GM18511 (cell line): ENCODE data around the gene FRAS1.
"Not testable (repeated sequence)": the region's sequence is repeated elsewhere in the genome, so short reads cannot be mapped to it uniquely, and the experiment has no call there.

ENCODE experiments used
- ATAC-seq: cut with Tn5 transposase; IDR thresholded peaks from one replicate; pipeline ENCODE4 v1.9.1; 2021; ENCODE audit warnings: mild to moderate bottlenecking, moderate library complexity; ENCODE audit not compliant: unreplicated experiment

The FRAS1 gene

DNA sequence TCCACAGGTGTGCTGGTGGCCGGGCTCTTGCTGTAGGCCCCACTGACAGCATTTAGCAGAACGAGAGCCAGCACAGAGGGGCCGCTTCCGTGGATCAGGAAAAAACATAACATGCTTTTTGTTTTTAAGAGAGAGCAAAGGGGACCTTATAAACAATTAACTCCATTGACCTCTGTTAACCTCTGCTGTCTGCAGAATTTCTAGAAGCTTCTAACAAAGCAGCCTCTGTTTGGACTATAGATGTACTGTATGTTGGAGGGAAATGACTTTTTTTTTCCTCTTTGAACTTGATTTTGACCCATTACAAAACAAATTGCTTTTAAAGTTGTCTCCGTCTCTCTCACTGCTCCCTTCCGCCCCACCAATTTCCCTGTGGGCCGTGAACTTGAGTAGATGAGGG lies 210.7 kb downstream of the FRAS1 start:
- no peak for ATAC-seq

DNA sequence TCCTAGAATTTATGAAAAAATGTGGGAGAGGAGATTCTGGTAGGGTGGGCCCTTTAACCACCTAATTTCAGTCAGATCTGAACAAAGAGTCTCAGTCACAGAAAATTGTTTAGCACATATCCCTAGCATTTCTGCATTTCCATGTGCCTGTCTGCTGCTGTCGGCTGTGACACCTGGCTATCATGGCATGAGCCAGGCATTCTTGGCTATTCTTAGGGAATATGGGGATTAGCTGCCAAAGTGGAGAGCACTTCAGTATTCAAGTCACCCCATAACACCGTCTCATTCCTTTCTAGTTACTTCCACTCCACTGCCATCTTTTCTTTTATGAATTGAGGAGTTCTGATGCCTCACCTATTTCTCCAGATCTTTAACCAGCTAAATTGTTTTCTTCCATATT lies 211.5 kb downstream of the FRAS1 start:
- ATAC-seq, result no peak

GRCh38 chr4:78275450-78275849 lies 218.3 kb downstream of the FRAS1 start:
- ATAC-seq, result not testable (repeated sequence)

DNA sequence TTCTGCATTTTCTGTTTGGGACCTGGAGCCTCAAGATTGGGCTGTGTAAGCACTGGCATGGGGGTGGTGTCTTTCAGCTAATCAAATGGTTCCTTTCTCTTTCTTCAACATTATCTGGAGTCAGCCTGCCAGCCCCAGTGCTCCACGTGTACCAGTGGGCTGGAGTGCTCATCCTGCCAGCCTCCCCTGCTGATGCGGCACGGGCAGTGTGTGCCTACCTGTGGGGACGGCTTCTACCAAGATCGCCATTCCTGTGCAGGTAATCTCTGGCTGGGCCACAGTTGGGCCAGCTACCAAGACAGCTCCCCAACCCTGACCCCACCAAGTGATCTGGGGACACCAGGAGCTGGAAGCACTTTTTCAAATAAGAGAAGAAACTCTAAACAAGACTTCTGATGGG lies 229.2 kb downstream of the FRAS1 start:
- no peak for ATAC-seq

GRCh38 chr4:78288327-78288726 lies 231.2 kb downstream of the FRAS1 start:
- no peak for ATAC-seq

DNA sequence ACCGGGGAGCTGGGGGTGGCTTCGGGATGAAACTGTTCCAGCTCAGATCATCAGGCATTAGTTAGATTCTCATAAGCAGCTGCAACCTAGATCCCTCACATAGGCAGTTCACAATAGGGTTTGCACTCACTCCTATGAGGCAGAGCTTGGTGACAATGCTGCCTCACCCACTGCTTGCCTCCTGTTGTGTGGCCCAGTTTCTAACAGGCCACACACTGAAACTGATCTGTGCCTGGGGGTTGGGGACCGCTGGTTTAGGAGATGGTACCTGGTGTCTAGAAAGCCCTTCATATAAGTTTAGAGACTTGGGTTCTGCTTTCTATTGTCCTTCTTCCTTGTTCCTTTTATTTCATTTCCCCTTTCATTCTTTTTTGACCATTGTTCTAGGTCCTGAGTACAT lies 234.2 kb downstream of the FRAS1 start:
- no peak for ATAC-seq

- no peak for ATAC-seq
These were observed 235.2 kb downstream of the FRAS1 start for GRCh38 chr4:78292341-78292740.

DNA sequence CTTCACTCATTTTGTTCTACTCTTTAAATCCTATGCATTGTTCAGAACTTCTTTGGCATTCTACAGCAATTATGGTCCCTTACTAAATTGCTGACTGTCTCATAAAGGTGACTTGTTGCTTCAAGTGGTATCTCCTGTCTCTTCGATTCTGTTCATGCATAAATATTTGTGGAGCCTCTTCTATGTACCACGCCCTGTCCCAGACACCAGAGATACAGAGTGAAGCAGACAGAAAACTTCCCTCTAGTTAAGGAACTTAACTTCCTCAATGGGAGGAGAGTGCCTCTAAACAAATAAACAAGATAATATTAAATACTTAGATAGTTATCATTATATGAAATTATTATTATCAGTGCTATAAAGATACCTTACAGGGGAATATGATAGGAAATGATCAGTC lies 235.7 kb downstream of the FRAS1 start:
- no peak for ATAC-seq

DNA sequence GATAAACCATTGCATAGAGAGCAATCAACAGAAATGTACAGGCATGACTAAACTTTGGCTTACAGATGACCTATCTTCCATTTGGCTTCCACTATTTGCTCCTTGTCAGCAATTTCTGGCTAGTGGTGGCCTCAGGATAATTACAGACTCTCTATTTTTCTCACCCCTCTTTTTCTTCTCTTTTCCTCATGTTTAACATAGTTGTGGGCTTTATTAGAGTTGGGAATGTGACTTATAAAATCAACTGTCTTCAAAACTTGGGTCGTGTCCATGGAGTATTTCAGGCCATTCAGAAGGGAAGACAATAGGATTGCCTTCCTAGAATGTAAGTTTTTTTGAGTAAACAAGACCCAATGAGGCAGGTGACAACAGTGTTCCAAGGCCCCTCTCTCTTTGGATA lies 236.2 kb downstream of the FRAS1 start:
- no peak for ATAC-seq

GRCh38 chr4:78293821-78294301 lies 236.7 kb downstream of the FRAS1 start:
- no peak for ATAC-seq

DNA sequence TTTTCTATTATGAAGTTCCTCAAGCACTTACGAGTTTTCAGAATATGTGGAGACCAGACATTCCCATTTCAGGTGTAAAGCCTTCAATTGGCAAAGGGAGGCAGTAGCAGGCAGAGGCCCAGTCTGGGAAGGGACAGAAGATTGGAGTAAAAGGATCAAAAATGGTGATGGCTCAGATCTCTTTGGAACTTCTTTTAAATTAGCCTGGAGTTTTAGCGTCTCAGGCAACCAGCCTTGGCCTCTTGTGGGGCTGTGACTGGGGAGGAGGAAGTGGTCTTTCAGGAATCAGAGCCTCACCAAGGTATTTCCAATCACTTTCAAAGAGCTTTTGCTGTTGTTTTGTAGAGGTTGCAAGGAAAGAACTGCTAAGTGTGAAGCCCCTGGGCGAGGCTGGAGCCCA lies 239.1 kb downstream of the FRAS1 start:
- ATAC-seq, result no peak

DNA sequence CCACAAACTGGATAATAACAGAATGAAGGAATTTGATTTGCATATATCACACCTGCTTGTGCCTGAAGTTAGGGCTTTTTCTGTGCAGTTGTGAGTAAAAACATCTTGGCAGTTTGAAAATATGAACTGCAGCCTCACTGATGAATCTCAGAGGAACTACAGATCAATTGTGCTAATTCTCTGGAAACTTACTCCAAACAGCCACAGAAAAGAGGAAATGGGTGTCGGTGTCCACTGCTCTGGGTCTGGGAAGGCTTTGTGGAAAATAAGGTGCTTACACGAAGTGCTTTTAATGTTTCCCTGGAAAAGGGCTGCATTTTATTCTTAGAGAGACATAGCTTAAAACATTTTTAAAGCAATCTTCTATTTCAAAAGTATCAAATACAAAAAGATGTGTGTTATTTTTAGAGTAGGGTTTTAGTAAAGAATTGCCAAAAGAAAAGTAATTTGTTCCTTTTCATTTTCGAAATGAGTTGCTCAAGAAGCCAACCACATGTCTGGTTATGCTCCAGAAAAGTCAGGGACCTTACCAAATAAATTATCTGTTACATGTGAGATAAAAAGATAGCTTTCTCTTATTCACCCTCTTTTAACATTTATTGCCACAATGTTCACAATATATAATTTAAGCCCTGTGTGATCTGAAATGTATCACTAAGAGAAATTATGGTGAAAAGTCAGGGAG lies 240.1 kb downstream of the FRAS1 start:
- ATAC-seq, result peak; percentile 65

GRCh38 chr4:78298618-78299017 lies 241.5 kb downstream of the FRAS1 start:
- no peak for ATAC-seq

GRCh38 chr4:78299565-78299972 lies 242.4 kb downstream of the FRAS1 start:
- peak; percentile 75 for ATAC-seq

GRCh38 chr4:78307263-78307662 lies 250.1 kb downstream of the FRAS1 start:
- ATAC-seq, result not testable (repeated sequence)

GRCh38 chr4:78308517-78308916 lies 251.4 kb downstream of the FRAS1 start:
- no peak for ATAC-seq

GRCh38 chr4:78309352-78309751 lies 252.2 kb downstream of the FRAS1 start:
- ATAC-seq, result no peak

GRCh38 chr4:78310007-78310739 lies 253.1 kb downstream of the FRAS1 start:
- ATAC-seq, result no peak

DNA sequence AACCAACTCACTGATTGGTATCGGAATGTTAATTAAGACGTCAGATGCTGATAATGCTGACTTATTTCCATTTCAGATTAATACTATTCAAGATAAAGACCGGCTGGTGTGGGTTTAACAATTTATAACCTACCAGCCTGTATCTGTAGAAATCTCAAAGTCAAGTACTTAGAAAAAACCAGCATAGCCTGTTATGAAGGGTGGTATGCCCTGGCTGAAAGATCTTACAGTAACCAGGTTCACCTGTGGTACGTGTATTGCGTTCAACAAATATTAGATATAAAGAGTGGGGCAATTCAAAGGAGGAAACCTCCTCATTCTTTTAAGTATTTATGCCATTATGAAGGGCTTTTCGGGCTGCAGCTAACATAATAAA lies 253.6 kb downstream of the FRAS1 start:
- no peak for ATAC-seq

GRCh38 chr4:78311306-78311705 lies 254.2 kb downstream of the FRAS1 start:
- ATAC-seq, result no peak

DNA sequence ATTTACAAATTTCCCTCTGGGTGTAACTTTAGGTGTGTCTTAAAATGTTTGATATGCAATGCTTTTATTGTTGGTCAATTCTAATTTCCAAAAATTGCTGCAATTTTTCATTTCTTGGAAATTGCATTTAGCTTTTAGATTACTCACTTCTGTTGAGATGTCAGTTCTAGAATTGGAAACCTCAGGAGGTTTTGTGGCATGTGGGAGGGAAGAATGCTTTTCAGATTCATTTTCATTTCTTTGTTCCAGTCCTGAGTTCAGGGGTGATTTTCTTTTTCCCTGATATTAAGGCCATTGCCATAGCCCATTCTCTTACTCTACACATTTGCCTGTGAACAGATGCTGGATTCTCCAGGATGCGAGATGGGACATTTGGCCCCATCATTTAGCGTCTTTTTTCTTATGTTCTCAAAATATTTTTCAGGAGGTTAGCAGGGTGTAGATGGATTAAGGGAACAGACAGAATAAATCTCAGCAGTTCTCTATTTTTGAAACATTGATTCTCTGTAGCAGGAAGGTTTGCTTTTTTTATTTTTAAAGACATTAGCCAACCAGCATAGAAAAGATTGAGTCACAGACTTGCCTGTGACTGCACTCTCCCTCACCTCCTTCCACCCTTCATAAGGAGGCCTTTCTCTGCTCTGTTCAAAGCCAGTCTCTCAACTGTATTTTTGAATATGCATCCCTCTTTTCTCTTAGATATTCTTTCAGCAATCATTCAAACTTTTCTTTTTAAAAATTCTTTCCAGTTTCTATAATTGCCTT lies 256.0 kb downstream of the FRAS1 start:
- ATAC-seq, result no peak

- peak; percentile 66 for ATAC-seq
These were observed 256.6 kb downstream of the FRAS1 start for GRCh38 chr4:78313754-78314120.
